Tibial nerve (tissue), 4 donors: ENCODE data around the gene POP7. TPM values are rescaled to one million over a fixed set of nuclear protein-coding genes. Genes with fewer than 3 reads are reported as not detected.
"Not testable (repeated sequence)": the region's sequence is repeated elsewhere in the genome, so short reads cannot be mapped to it uniquely, and the experiment has no call there.

ENCODE experiments used
- DNase-seq, 2 donors: peaks; one replicate each; pipeline ENCODE4 v3.0.0-alpha.2; 2019; ENCODE audit warnings: low spot score in 2 of 2
- H3K27ac ChIP-seq, 4 donors: fragments of 200-600 bp; sonication (generic) in 3 of 4; one replicate each; pipeline ENCODE4 v1.5.1; 2017 to 2019; ENCODE audit warnings: mild to moderate bottlenecking in 1 of 4
- H3K27me3 ChIP-seq, 2 donors: fragments of 200-600 bp; sonication (generic) in 1 of 2; one replicate each; pipeline versions ENCODE4 v1.5.1 to v1.6.0; 2017 to 2019
- H3K36me3 ChIP-seq, 3 donors: fragments of 200-600 bp; sonication (generic); one replicate each; pipeline ENCODE4 v1.5.1; 2018 to 2019
- H3K4me1 ChIP-seq, 4 donors: fragments of 200-600 bp; sonication (generic) in 3 of 4; one replicate each; pipeline ENCODE4 v1.5.1; 2017 to 2019
- H3K4me3 ChIP-seq, 4 donors: fragments of 200-600 bp; sonication (generic) in 3 of 4; one replicate each; pipeline ENCODE4 v1.5.1; 2017 to 2019; ENCODE audit warnings: mild to moderate bottlenecking in 1 of 4, moderate library complexity in 1 of 4
- H3K9me3 ChIP-seq, 4 donors: fragments of 200-600 bp; sonication (generic) in 3 of 4; one replicate each; pipeline ENCODE4 v1.5.1; 2017 to 2019
- CTCF ChIP-seq, 5 experiments: fragments of 200-600 bp in 3 of 5; fragments of 450-650 bp in 2 of 5; sonication (generic) in 3 of 5; IDR thresholded peaks; one replicate each; pipeline ENCODE4 v1.5.1; 2016 to 2019; ENCODE audit warnings: antibody characterized with exemption in 5 of 5, mild to moderate bottlenecking in 3 of 5, moderate library complexity in 2 of 5
- EP300 ChIP-seq, 2 donors: sonication (generic); formaldehyde crosslinking; IDR thresholded peaks; one replicate each; pipeline ENCODE4 v1.6.1; 2017; ENCODE audit warnings: antibody characterized with exemption in 2 of 2, mild to moderate bottlenecking in 1 of 2
- POLR2A ChIP-seq, 2 donors: fragments of 450-650 bp; IDR thresholded peaks; one replicate each; pipeline ENCODE4 v1.6.1; 2017; ENCODE audit warnings: antibody characterized with exemption in 2 of 2, mild to moderate bottlenecking in 2 of 2, moderate library complexity in 2 of 2
- WGBS, 2 donors: methylation state at CpG; one replicate each; pipeline ENCODE4 v1.1.5; 2018; 5-methylcytosine and 5-hydroxymethylcytosine counted together
- total RNA-seq, 4 donors: library from RNA; depleted of rRNA; stranded (reverse); fragments of >200 nt; gene quantifications; one replicate each; pipeline ENCODE4 v1.1.0, GENCODE V29; 2016

POP7 gene
- total RNA-seq, 4 donors from 2014 or later = 23.1 to 50.7 (median 35.6) TPM

- Histone ChIP-seq H3K4me1 (peaks cover 0 to 13% (median 8%) of the 10 kb centered on the region in 4 donors), H3K4me3 (no peak overlapping the region), H3K36me3 (peaks cover 0 to 17% (median 0%) of the 10 kb centered on the region in 3 donors), H3K9me3 (no peaks in the 10 kb centered on the region), H3K27ac (peak overlapping the region in 1 of 4 donors; percentile 20), H3K27me3 (no peaks in the 10 kb centered on the region)
- DNase-seq = no peak
- TF ChIP-seq CTCF (IDR thresholded peaks at IDR 0.05) (no peak), EP300 (IDR thresholded peaks at IDR 0.05) (no peak), POLR2A (IDR thresholded peaks at IDR 0.05) (no peak)
- 73 to 81% methylated on average over 11 of the region's 11 CpGs for WGBS, 2 donors
These were observed 5.4 kb downstream of the POP7 start for GRCh38 chr7:100711369-100711768.

GRCh38 chr7:100714725-100715124, 8.8 kb downstream of the POP7 start:
- TF ChIP-seq POLR2A (IDR thresholded peaks at IDR 0.05) (no peak), EP300 (IDR thresholded peaks at IDR 0.05) (no peak), CTCF (IDR thresholded peaks at IDR 0.05) (no peak)
- Histone ChIP-seq H3K9me3 (peaks cover 0 to 6% (median 0%) of the 10 kb centered on the region in 4 donors), H3K4me1 (no peaks in the 10 kb centered on the region), H3K36me3 (no peaks in the 10 kb centered on the region), H3K27me3 (peaks cover 0 to 9% of the 10 kb centered on the region in 2 donors), H3K27ac (no peak overlapping the region), H3K4me3 (no peak overlapping the region)
- 48 to 62% methylated on average over 8 of the region's 8 CpGs for WGBS, 2 donors
- DNase-seq = no peak

GRCh38 chr7:100717073-100717472, 11.2 kb downstream of the POP7 start:
- H3K27ac ChIP-seq, H3K4me3 ChIP-seq, H3K36me3 ChIP-seq, DNase-seq, H3K9me3 ChIP-seq: not testable (repeated sequence)
- WGBS, 2 donors = 78 to 95% methylated on average over 2 of the region's 2 CpGs
- Histone ChIP-seq H3K27me3 (peaks cover 0 to 32% of the 10 kb centered on the region in 2 donors), H3K4me1 (peaks cover 0 to 13% (median 3%) of the 10 kb centered on the region in 4 donors)

- Histone ChIP-seq H3K4me1 (peaks cover 0 to 13% (median 3%) of the 10 kb centered on the region in 4 donors), H3K27me3 (peaks cover 0 to 44% of the 10 kb centered on the region in 2 donors), H3K4me3 (no peak overlapping the region), H3K27ac (no peak overlapping the region), H3K9me3 (peaks cover 0 to 6% (median 0%) of the 10 kb centered on the region in 4 donors), H3K36me3 (no peaks in the 10 kb centered on the region)
- no peak for DNase-seq
- TF ChIP-seq CTCF (IDR thresholded peaks at IDR 0.05) = no peak
- TF ChIP-seq EP300 (IDR thresholded peaks at IDR 0.05) = no peak
- no peak for TF ChIP-seq POLR2A (IDR thresholded peaks at IDR 0.05)
- WGBS, 2 donors = 44 to 45% methylated on average over 8 of the region's 8 CpGs
These were observed 13.8 kb downstream of the POP7 start for GRCh38 chr7:100719523-100720278.

GRCh38 chr7:100720279-100720670, 14.4 kb downstream of the POP7 start, which contains the start of gene EPO:
TSS of gene EPO (plus strand) at chr7:100720468. CDS start at chr7:100720981, 513 bp downstream.
- peaks cover 0 to 16% (median 3%) of the 10 kb centered on the region in 4 donors for H3K4me1 ChIP-seq
- H3K27me3 ChIP-seq = peaks cover 0 to 44% of the 10 kb centered on the region in 2 donors
- TF ChIP-seq POLR2A (IDR thresholded peaks at IDR 0.05) (no peak), CTCF (IDR thresholded peaks at IDR 0.05) (no peak), EP300 (IDR thresholded peaks at IDR 0.05) (no peak)
- 0 to 3% methylated on average over 4 to 9 of the region's 21 CpGs for WGBS, 2 donors
- no peaks in the 10 kb centered on the region for H3K36me3 ChIP-seq
- H3K9me3 ChIP-seq = peaks cover 0 to 6% (median 0%) of the 10 kb centered on the region in 4 donors
- H3K27ac ChIP-seq = no peak within 1 kb of the TSS
- peak within 1 kb of the TSS in 1 of 4 donors; percentile 4 for H3K4me3 ChIP-seq
- DNase-seq = no peak
